PC-3 (cell line): Measurements from ENCODE around the gene KCNJ11.

Source experiments
- CTCF ChIP-seq: fragments of 300-600 bp; sonication (generic); conservative IDR thresholded peaks from 2 replicates; pipeline ENCODE4 v1.5.1; 2017; ENCODE audit warnings: antibody characterized with exemption, low read depth, mild to moderate bottlenecking, low read length
- EZH2 ChIP-seq: fragments of 300-600 bp; sonication (generic); IDR thresholded peaks from one replicate; pipeline ENCODE4 v1.6.1; 2017; ENCODE audit warnings: antibody characterized with exemption, mild to moderate bottlenecking, low read length; ENCODE audit not compliant: unreplicated experiment

- TF ChIP-seq CTCF = no peak
- TF ChIP-seq EZH2 = no peak
These were observed 12.9 kb downstream of the KCNJ11 start for GRCh38 chr11:17375547-17375946.
